H9 (cell line): ENCODE results near the gene STXBP6. TPM values are rescaled to one million over a fixed set of nuclear protein-coding genes. Genes with fewer than 3 reads are reported as not detected.

Source experiments
- DNase-seq: peaks from one replicate; pipeline ENCODE4 v3.0.0-alpha.2; 2017
- H2AFZ ChIP-seq: one replicate; pipeline ENCODE4 v1.6.1; 2013; ENCODE audit warnings: mild to moderate bottlenecking, low read length, control low read depth, moderate library complexity
- H2AK5ac ChIP-seq: 2 replicates; pipeline ENCODE4 v1.6.1; 2013; ENCODE audit warnings: low read length, control low read depth, mixed read lengths; ENCODE audit not compliant: insufficient read length
- H2BK120ac ChIP-seq: one replicate; pipeline ENCODE4 v1.6.1; 2013; ENCODE audit warnings: low read depth, mild to moderate bottlenecking, low read length, control low read depth, inconsistent platforms; ENCODE audit not compliant: poor library complexity, severe bottlenecking
- H2BK12ac ChIP-seq: 2 replicates; pipeline ENCODE4 v1.6.1; 2013; ENCODE audit warnings: low read length, control low read depth, mixed read lengths, low read depth; ENCODE audit not compliant: insufficient read length
- H2BK15ac ChIP-seq: 2 replicates; pipeline ENCODE4 v1.6.1; 2013; ENCODE audit warnings: low read depth, low read length, control low read depth
- H2BK20ac ChIP-seq: one replicate; pipeline ENCODE4 v1.6.1; 2013; ENCODE audit warnings: low read depth, mild to moderate bottlenecking, low read length, control low read depth, inconsistent platforms; ENCODE audit not compliant: poor library complexity, severe bottlenecking
- H2BK5ac ChIP-seq: 2 replicates; pipeline ENCODE4 v1.6.1; 2013; ENCODE audit warnings: low read length, control low read depth, mixed read lengths; ENCODE audit not compliant: insufficient read length
- H3K14ac ChIP-seq: 2 replicates; pipeline ENCODE4 v1.6.1; 2013; ENCODE audit warnings: low read length, control low read depth; ENCODE audit not compliant: insufficient read depth
- H3K18ac ChIP-seq: 2 replicates; pipeline ENCODE4 v1.6.1; 2013; ENCODE audit warnings: low read depth, mild to moderate bottlenecking, mixed read lengths, low read length, control low read depth; ENCODE audit not compliant: insufficient read length
- H3K23ac ChIP-seq: 2 replicates; pipeline ENCODE4 v1.6.1; 2013; ENCODE audit warnings: low read length, control low read depth, mixed read lengths, low read depth; ENCODE audit not compliant: insufficient read length
- H3K23me2 ChIP-seq: 2 replicates; pipeline ENCODE4 v1.6.1; 2013; ENCODE audit warnings: low read depth, mild to moderate bottlenecking, mixed read lengths, low read length, control low read depth; ENCODE audit not compliant: insufficient read length, poor library complexity, severe bottlenecking
- H3K27ac ChIP-seq: 2 replicates; pipeline ENCODE4 v1.5.1; 2013; ENCODE audit warnings: low read length, control low read depth, mixed read lengths, low read depth; ENCODE audit not compliant: insufficient read length
- H3K27me3 ChIP-seq: 2 replicates; pipeline ENCODE4 v1.6.1; 2013; ENCODE audit warnings: low read length, control low read depth, inconsistent platforms; ENCODE audit not compliant: insufficient read depth
- H3K4ac ChIP-seq: 2 replicates; pipeline ENCODE4 v1.6.1; 2013; ENCODE audit warnings: low read depth, mild to moderate bottlenecking, control low read depth, inconsistent platforms, low read length, moderate library complexity
- H3K4me1 ChIP-seq: 2 replicates; pipeline ENCODE4 v1.6.1; 2013; ENCODE audit warnings: low read length, control low read depth, inconsistent platforms; ENCODE audit not compliant: insufficient read depth
- H3K4me2 ChIP-seq: 2 replicates; pipeline ENCODE4 v1.6.1; 2013; ENCODE audit warnings: low read length, control low read depth, mixed read lengths; ENCODE audit not compliant: insufficient read length, insufficient read depth
- H3K56ac ChIP-seq: 2 replicates; pipeline ENCODE4 v1.6.1; 2013; ENCODE audit warnings: low read depth, mild to moderate bottlenecking, mixed read lengths, low read length, control low read depth; ENCODE audit not compliant: insufficient read length
- H3K79me1 ChIP-seq: 2 replicates; pipeline ENCODE4 v1.6.1; 2013; ENCODE audit warnings: low read depth, mild to moderate bottlenecking, moderate library complexity, low read length, control low read depth, inconsistent platforms; ENCODE audit not compliant: insufficient read depth, poor library complexity, severe bottlenecking
- H3K79me2 ChIP-seq: 2 replicates; pipeline ENCODE4 v1.6.1; 2013; ENCODE audit warnings: low read length, control low read depth, inconsistent platforms; ENCODE audit not compliant: insufficient read depth
- H3K9ac ChIP-seq: 2 replicates; pipeline ENCODE4 v1.6.1; 2013; ENCODE audit warnings: low read length, control low read depth, mixed read lengths; ENCODE audit not compliant: insufficient read length; ENCODE audit errors: extremely low read depth
- H3K9me3 ChIP-seq: one replicate; pipeline ENCODE4 v1.6.1; 2013; ENCODE audit warnings: low read depth, low read length, inconsistent platforms; ENCODE audit not compliant: control insufficient read depth
- H3T11ph ChIP-seq: one replicate; pipeline ENCODE4 v1.6.1; 2013; ENCODE audit warnings: mild to moderate bottlenecking, low read length, control low read depth, inconsistent platforms
- H4K20me1 ChIP-seq: one replicate; pipeline ENCODE4 v1.6.1; 2013; ENCODE audit not compliant: control insufficient read depth, insufficient read length, insufficient read depth
- H4K5ac ChIP-seq: 2 replicates; pipeline ENCODE4 v1.6.1; 2013; ENCODE audit warnings: low read depth, mild to moderate bottlenecking, mixed read lengths, low read length, control low read depth; ENCODE audit not compliant: insufficient read length
- H4K8ac ChIP-seq: replicated peaks from 2 replicates; pipeline ENCODE4 v1.6.1; 2013; ENCODE audit warnings: low read length, control low read depth, mixed read lengths, low read depth; ENCODE audit not compliant: insufficient read length
- H4K91ac ChIP-seq: 2 replicates; pipeline ENCODE4 v1.6.1; 2013; ENCODE audit warnings: low read depth, mild to moderate bottlenecking, moderate library complexity, mixed read lengths, low read length, control low read depth; ENCODE audit not compliant: insufficient read length
- H3K27ac Mint-ChIP-seq, 3 experiments: 2 replicates in 2 of 3; 3 replicates in 1 of 3; pipeline ENCODE4 v1.8.0; 2020 to 2021; ENCODE audit warnings: mixed read lengths in 3 of 3, mild to moderate bottlenecking in 1 of 3, moderate library complexity in 1 of 3
- H3K27me3 Mint-ChIP-seq: 2 replicates; pipeline ENCODE4 v1.8.0; 2021; ENCODE audit warnings: low read depth, mild to moderate bottlenecking, moderate library complexity, mixed read lengths
- H3K36me3 Mint-ChIP-seq, 3 experiments: 2 replicates in 2 of 3; 3 replicates in 1 of 3; pipeline ENCODE4 v1.8.0; 2020 to 2021; ENCODE audit warnings: low read depth in 3 of 3, mixed read lengths in 3 of 3; ENCODE audit not compliant: insufficient read depth in 1 of 3
- H3K4me1 Mint-ChIP-seq, 2 experiments: 2 replicates each; pipeline ENCODE4 v1.8.0; 2020; ENCODE audit warnings: mixed read lengths in 2 of 2
- H3K4me3 Mint-ChIP-seq, 2 experiments: 2 replicates in 1 of 2; 3 replicates in 1 of 2; pipeline ENCODE4 v1.8.0; 2020 to 2021; ENCODE audit warnings: mild to moderate bottlenecking in 2 of 2, mixed read lengths in 2 of 2, moderate library complexity in 1 of 2
- H3K9me3 Mint-ChIP-seq, 2 experiments: 2 replicates in 1 of 2; 3 replicates in 1 of 2; pipeline ENCODE4 v1.8.0; 2020; ENCODE audit warnings: mild to moderate bottlenecking in 2 of 2, mixed read lengths in 2 of 2, moderate library complexity in 1 of 2
- CTCF ChIP-seq: fragments of 200-600 bp; sonication (generic); conservative IDR thresholded peaks from 3 replicates; pipeline ENCODE4 v1.8.0; 2021; ENCODE audit warnings: antibody characterized with exemption, mild to moderate bottlenecking
- WGBS: extraction: QIAGEN DNeasy Blood & Tissue Kit; methylation state at CpG from one replicate; pipeline ENCODE4 v1.1.7; 2013; ENCODE audit warnings: missing lambda C conversion rate, low lambda C conversion rate, mixed read lengths; ENCODE audit not compliant: insufficient read length; ENCODE audit errors: extremely low coverage; 5-methylcytosine and 5-hydroxymethylcytosine counted together
- total RNA-seq: library from RNA; stranded (reverse); gene quantifications from 2 replicates; pipeline ENCODE4 v1.2.1, GENCODE V29; 2021

The STXBP6 gene
- total RNA-seq, 1 experiment from 2014 or later, result 3.6 TPM

DNA sequence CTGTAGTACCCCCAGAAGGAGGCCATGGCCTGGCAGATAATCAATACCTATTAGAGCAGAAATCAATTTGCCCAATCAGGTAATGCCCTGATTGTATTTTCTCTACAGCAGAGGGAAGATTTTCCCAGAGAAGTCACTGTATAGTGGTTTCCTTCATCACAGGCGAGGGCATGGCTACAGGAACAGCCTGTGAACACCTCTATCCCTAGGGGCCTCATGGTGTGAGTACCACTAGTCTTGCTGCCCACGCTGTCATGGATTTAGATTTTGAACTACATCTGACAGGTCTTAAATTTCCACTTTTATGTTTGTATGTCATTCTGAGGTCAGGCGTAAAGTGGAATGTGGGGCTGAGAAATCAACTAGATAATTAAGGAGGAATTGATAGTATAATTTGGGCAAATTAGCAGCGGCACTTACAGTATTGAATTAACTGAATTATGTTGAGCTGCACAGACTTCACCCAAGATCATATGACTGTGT is 42.4 kb upstream of the STXBP6 start:
- no peak overlapping the region for H2BK5ac ChIP-seq
- no peaks in the 10 kb centered on the region for H3K27me3 ChIP-seq
- no peak overlapping the region for H3T11ph ChIP-seq
- no peaks in the 10 kb centered on the region for H3K79me1 ChIP-seq
- H3K14ac ChIP-seq, result no peak overlapping the region
- H2BK20ac ChIP-seq, result no peak overlapping the region
- no peak overlapping the region for H3K27ac ChIP-seq
- no peaks in the 10 kb centered on the region for H3K79me2 ChIP-seq
- H4K5ac ChIP-seq, result no peak overlapping the region
- H4K91ac ChIP-seq, result no peak overlapping the region
- no peaks in the 10 kb centered on the region for H3K23me2 ChIP-seq
- H3K9ac ChIP-seq, result no peak overlapping the region
- H2AFZ ChIP-seq, result no peak overlapping the region
- H2BK120ac ChIP-seq, result no peak overlapping the region
- Mint-ChIP-seq H3K9me3 (no peaks in the 10 kb centered on the region), H3K27ac (no peak overlapping the region), H3K27me3 (no peaks in the 10 kb centered on the region), H3K4me1 (peaks cover 19 to 25% of the 10 kb centered on the region in 2 experiments), H3K36me3 (no peaks in the 10 kb centered on the region), H3K4me3 (no peak overlapping the region)
- no CpG with 5 or more reads among the region's 4 CpGs for WGBS
- H3K18ac ChIP-seq, result no peak overlapping the region
- no peak overlapping the region for H2AK5ac ChIP-seq
- no peaks in the 10 kb centered on the region for H4K20me1 ChIP-seq
- H2BK12ac ChIP-seq, result no peak overlapping the region
- no peak overlapping the region for H3K4ac ChIP-seq
- DNase-seq, result no peak
- H4K8ac ChIP-seq, result no peak overlapping the region
- H3K9me3 ChIP-seq, result no peaks in the 10 kb centered on the region
- no peak overlapping the region for H2BK15ac ChIP-seq
- H3K4me1 ChIP-seq, result peaks cover 7% of the 10 kb centered on the region; the same call in 1 of the 2 replicates
- no peak overlapping the region for H3K23ac ChIP-seq
- TF ChIP-seq CTCF, result no peak
- no peak overlapping the region for H3K4me2 ChIP-seq
- no peak overlapping the region for H3K56ac ChIP-seq
